ENCODE data around the gene DNM1L.
A peak's percentile ranks its signal among the peaks of the same experiment; 100 is the strongest.
"Not testable (repeated sequence)": the region's sequence is repeated elsewhere in the genome, so short reads cannot be mapped to it uniquely, and the experiment has no call there.

The DNM1L gene

GRCh38 chr12:32698285-32698684 is 19.2 kb downstream of the DNM1L start:
- no peak for DNase-seq

DNA sequence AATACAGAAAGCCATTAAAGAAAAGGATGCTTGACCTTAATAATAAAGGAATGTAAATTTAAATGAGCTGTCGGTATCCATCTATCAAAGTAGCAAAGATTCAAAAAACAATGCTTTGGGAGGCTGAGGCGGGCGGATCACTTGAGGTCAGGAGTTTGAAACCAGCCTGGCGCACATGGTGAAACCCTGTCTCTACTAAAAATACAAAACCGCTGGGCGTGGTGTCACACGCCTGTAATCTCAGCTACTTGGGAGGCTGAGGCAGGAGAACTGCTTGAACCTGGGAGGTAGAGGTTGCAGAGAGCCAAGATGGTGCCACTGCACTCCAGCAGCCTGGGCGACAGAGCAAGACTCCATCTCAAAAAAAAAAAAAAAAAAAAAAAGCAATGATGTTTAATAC is 20.3 kb downstream of the DNM1L start:
- not testable (repeated sequence) for DNase-seq

GRCh38 chr12:32702473-32702872 is 23.4 kb downstream of the DNM1L start:
- DNase-seq: no peak

DNA sequence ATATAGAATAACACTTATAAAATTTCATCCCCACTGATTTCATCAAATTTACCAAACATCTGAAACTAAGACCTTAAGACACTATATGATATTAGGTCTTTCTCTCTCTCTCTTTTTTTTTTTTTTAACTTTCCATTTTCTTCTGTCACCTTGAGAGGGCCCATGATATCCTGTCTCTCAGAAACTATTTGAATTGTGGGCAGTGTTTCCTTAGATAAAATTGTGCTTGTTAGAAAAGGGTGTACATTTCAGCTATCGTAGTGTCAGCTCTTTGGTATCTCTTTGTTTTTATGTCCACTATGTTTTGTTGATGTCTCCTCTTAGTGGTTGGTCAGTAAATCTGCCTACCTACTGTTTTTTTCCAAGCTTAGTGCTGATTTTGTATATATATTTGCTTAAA is 23.8 kb downstream of the DNM1L start:
- no peak for DNase-seq

- DNase-seq: no peak
Observed at GRCh38 chr12:32705783-32706182, 26.7 kb downstream of the DNM1L start.

DNA sequence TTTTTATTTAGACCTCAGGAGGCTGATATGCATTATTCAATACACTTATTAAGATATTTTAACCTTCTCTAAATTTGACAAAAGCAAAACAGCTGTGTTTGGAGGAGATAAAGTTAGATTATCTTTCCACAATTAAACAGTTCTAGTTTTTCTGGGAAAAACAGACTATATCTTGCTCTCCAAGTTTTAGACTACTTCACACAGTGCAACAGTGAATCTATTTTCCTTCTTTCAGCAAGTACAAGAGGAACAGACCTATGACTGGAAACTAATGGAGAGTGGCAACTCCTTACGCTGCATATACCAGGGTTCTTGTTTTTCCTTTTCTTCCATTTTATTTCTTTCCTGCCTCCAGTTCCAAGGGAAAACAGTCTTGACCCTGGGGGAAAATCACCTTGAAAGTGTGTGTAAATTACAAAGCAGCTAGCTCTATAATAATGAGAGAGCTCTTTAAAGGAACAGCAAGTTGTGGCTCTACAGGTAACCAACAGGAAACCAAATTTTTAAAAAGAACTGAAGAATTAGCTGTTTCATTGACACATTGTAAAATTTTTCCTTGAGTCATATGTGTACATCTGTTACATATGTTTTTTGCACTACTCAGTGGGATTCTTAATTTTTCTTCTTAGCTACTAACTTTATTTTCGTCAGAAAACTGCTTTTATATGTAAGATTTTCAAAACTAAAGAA is 27.4 kb downstream of the DNM1L start:
- DNase-seq: no peak

DNA sequence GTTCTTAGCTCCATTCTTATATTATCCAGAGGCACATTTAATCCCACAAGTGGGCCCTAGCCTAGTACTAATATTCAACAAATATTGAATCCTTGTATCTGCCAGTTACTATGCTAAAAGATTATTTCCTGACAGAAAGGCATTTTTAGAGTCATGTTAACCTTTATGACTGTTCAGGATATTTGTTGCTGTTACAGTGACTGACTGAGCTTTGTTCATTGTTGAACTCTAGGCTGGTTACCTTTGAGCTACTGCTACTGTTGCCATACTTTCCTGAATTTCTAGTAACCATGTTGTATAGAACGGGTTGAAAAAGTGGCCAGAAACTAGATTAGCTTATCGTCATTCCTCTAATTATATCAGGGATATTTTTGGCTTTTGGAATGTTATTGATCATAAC is 29.8 kb downstream of the DNM1L start:
- DNase-seq: no peak

DNA sequence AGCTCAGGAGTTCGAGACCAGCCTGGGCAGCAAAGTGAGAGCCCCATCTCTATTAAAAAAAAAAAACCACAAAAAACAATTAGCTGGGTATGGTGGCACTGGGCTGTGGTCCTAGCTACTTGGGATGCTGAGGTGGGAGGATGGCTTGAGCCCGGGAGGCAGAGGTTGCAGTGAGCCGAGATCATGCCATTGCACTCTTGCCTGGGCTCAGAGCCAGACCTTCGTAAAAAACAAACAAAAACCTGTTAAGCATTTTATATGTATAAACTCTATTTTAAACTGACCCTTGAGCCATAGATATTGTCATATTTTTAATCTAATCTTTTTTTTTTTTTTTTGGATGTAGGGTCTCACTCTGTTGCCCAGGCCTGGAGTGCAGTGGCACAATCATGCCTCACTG is 35.7 kb downstream of the DNM1L start:
- DNase-seq: no peak

DNA sequence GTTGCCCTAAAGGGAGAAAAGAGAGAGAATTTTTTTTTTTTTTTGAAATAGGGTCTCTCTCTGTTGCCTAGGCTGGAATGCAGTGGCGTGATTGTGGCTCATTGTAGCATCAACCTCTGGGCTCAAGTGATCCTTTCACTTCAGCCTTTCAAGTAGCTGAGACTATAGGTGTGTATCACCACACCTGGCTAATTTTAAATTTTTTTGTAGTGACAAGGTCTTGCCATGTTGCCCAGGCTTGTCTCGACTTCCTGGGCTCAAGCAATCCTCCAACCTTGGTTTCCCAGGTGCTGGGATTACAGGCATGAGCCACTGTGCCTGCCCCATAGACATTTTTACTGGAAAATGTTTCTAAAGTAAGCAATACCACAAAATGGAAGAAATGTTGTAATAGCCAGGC is 39.8 kb downstream of the DNM1L start:
- DNase-seq: no peak

- not testable (repeated sequence) for DNase-seq
Observed at GRCh38 chr12:32725308-32725707, 46.2 kb downstream of the DNM1L start.

DNA sequence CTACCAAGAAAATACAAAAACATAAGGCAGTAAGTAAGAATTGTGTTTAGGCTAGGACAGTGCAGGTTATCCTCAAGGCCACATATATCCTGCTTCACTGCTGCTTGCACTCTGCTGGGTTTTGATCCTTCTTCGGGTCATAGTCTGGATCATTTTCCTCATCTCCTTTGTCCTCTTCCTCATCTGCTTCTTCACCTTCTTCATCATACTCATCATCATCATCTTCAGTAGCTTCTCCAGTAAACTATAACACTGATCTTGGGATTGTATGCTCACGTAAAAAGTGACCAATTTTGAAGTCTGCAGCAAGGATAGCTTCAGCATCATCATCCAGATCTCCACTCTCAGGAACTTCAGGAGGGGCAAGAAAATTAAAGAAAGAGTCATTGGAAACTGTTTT is 47.2 kb downstream of the DNM1L start:
- DNase-seq: no peak

- no peak for DNase-seq
Observed at GRCh38 chr12:32727237-32727636, 48.1 kb downstream of the DNM1L start.

DNA sequence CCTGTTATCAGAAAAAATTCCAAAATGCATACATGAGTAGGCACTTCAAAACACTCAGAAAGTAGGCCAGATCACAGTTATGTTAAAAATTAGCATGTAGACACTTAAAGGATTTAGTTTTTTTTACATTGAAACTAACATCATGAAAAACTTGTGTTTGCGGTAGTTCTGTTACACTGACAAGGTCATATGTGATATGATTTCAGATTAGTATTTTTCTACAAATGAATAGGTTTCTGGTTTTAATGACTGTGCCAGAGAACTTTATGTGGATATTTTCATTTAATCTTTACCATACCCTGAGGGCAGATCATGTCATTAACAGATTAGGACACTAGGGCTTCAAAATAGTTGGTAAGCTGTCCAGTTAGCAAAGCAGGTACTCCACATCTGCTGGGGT is 55.9 kb downstream of the DNM1L start:
- no peak for DNase-seq

- DNase-seq: no peak
Observed at GRCh38 chr12:32736445-32736844, 57.3 kb downstream of the DNM1L start.

DNA sequence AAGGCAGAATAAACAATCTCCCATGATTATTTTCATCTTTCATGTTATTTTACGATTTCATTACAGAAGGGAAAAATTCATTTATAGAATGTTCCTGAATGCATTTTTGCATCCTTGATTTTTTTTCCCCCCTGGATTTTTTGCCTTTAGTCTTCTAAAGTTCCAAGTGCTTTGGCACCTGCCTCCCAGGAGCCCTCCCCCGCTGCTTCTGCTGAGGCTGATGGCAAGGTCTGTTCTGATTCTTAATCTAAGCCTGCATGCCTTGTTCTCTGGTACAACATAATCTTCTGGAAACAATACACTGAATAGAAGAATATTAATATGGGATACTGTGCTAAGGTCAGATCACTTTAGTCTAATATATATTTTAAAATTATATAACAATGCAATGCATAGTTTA is 58.6 kb downstream of the DNM1L start:
- no peak for DNase-seq

DNA sequence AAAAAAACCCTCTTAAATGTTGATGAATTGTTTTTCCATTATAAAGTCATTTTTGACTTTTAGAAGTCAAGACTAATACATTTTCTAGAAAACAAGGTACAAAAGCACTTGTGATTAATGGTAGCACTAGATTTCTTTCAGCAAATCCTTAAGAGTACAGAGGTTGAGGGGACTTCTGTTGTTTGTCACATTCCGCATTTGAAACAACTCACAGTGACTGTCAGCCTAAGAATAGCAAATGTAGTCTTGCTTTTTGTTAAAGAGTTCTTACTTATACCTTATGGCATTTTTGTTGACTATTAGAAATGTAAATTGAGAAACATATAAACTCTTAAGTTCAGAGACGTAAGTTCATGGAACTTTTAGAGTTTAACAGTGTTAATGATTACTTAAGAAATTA is 60.2 kb downstream of the DNM1L start:
- DNase-seq: no peak

DNA sequence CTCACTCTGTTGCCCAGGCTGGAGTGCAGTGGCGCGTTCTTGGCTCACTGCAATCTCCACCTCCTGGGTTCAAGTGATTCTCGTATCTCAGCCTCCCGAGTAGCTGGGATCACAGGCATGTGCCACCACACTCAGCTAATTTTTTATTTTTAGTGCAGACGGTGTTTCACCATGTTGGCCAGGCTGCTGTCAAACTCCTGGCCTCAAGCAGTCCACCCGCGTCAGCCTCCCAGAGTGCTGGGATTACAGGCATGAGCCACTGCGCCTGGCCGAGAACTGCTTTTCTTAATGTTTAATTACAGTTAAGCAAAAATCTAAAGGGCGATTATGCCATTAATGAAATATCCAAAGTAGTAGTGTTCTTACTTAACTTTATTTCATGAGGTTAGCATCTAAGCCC is 63.0 kb downstream of the DNM1L start:
- no peak for DNase-seq

DNA sequence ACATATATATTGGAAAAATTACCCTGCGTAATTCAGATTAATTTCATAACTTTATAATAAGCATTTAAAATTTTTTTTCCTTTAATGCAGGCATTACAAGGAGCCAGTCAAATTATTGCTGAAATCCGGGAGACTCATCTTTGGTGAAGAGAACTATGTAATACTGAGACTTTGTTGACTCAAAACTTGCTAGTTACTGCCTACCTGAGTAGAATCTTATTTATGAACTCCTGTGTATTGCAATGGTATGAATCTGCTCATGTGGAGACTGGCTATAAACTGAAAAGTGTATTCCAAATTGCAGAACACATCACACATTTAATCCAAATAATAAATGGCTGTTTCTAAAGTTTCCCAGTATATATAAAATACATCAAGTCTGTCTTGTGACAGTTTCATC is 64.2 kb downstream of the DNM1L start:
- no peak for DNase-seq

DNA sequence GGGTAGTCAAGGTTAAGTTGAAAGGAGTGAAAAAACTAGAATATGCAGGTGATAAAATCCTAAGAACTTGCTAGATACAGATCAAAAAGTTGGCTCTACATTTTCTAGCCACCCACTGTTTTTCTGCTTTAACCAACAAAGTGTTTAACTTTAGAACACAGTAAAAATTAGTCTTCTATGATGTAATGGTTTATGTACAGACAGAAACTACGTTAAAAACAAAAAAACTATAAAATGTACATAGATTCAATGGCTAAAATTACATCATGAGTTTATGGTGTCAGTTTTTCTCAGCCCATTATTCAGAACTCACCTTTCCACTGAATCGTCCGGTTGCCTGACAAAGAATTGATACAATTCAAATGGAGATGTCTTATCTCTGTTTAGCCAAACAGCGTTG is 74.5 kb downstream of the DNM1L start:
- no peak for DNase-seq

DNA sequence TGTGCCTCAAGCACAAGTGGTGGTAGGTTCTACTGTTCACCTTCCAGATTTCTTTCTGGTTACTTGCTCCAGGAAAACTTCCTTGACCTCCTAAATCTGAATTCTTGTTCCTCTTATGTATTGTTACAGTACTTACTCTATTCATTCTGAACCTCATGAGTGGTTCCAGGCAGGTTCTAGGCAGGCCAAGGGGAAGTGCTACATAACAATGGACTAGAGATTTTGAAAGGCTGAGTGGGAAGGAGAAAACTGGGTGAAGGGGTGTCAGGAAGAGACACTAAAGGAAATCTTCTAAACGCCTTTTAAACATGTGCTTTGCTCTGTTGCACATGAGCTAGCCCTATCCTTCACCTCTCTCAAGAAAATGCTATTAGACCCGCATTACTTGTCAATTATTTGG is 75.0 kb downstream of the DNM1L start:
- no peak for DNase-seq

GRCh38 chr12:32755051-32755653 is 76.1 kb downstream of the DNM1L start:
- peak; percentile 72 for DNase-seq

DNA sequence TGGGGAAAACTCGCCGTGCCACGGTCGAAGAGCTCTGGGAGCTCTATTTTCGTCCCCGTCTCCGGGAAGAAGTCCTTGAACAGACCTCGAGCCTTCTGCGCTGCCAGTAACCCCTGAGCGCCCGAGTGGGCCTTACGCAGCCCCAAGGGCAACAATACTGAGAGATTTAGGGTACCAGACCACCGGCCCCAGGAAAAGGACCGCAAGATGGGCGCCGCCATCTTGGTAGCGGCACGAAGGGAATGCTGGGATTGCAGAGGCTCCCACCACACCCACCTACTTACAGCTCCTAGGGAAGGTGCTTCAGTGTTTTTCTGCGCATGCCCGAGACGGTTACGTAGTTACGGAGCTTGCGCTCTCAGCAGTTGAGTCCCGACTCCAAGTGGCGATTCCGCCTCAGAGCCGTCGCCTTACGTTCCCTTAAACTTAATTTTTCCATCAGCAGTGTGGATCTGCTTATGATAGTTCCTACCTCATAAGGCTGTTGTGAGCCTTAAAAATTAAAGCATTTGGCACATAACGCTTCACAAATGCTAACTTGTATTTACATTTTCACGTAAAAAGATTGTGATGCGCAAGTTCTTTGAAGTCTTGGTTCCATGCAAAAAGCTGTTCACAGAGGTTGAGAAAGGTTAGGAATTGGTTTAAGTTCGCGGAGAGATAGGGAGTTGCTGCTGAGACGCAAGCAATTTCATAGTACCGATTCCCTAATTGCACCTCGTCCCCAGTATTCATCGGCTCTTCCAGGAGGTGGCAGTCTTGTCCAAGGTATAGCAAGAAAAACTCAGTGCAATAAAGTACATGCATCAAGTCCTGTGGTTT is 76.8 kb downstream of the DNM1L start, which contains the start of gene YARS2:
Gene YARS2 (minus strand): TSS at position 244 of the 822 bp plus-strand sequence. CDS start 23 bp downstream, at position 221.
- DNase-seq: peak; percentile 93

- DNase-seq: no peak
Observed at GRCh38 chr12:32756476-32757066, 77.5 kb downstream of the DNM1L start.

DNA sequence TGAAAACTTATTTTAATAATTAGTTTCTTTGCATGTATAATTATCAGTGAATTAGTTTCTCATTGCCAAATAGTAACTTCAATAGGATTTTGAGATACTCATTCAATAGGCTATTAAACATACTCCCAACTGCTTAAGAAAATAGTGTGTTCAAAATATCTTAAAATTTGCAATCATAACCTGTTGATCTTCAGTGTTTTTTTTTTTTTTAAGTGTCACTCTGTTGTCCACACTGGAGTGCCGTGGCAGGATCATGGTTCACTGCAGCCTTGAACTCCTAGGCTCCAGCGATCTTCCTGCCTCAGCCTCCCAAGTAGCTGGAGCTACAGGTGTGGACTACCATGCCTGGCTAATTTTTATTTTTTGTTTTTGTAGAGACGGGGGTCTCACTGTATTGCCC is 78.1 kb downstream of the DNM1L start:
- no peak for DNase-seq

Measured in CD4-positive, alpha-beta T cell treated with Interleukin-6 for 4 hours (primary cell).